DMS 273 (cell line): ENCODE measurements around the gene AKAP10.
"Not testable (repeated sequence)": the region's sequence is repeated elsewhere in the genome, so short reads cannot be mapped to it uniquely, and the experiment has no call there.

Experiments
- DNase-seq: peaks from one replicate; lab custom pipeline; 2025; ENCODE audit not compliant: unreplicated experiment; lab: John Stamatoyannopoulos, UW

Gene AKAP10

GRCh38 chr17:19935169-19935568 lies 42.5 kb downstream of the AKAP10 start:
- no peak for DNase-seq

GRCh38 chr17:19933628-19934027 lies 44.0 kb downstream of the AKAP10 start:
- no peak for DNase-seq

- DNase-seq: no peak
Observed at GRCh38 chr17:19933221-19933620, 44.4 kb downstream of the AKAP10 start.

- no peak for DNase-seq
Observed at GRCh38 chr17:19928299-19928698, 49.3 kb downstream of the AKAP10 start.

- no peak for DNase-seq
Observed at GRCh38 chr17:19915245-19915978, 62.2 kb downstream of the AKAP10 start.

- DNase-seq: no peak
Observed at GRCh38 chr17:19911033-19911432, 66.6 kb downstream of the AKAP10 start.

GRCh38 chr17:19909139-19909538 lies 68.5 kb downstream of the AKAP10 start:
- DNase-seq: no peak

- DNase-seq: no peak
Observed at GRCh38 chr17:19905502-19905901, 72.1 kb downstream of the AKAP10 start.

- no peak for DNase-seq
Observed at GRCh38 chr17:19904924-19905323, 72.7 kb downstream of the AKAP10 start.

- DNase-seq: no peak
Observed at GRCh38 chr17:19904412-19904811, 73.2 kb downstream of the AKAP10 start.

- DNase-seq: no peak
Observed at GRCh38 chr17:19900809-19901208, 76.8 kb downstream of the AKAP10 start.

GRCh38 chr17:19897903-19898302 lies 79.7 kb downstream of the AKAP10 start:
- DNase-seq: peak; percentile 8

- DNase-seq: peak; percentile 71
Observed at GRCh38 chr17:19897090-19897837, 80.4 kb downstream of the AKAP10 start.

- no peak for DNase-seq
Observed at GRCh38 chr17:19896679-19897078, 80.9 kb downstream of the AKAP10 start.

- not testable (repeated sequence) for DNase-seq
Observed at GRCh38 chr17:19890554-19890953, 87.1 kb downstream of the AKAP10 start.

GRCh38 chr17:19890001-19890400 lies 87.6 kb downstream of the AKAP10 start:
- DNase-seq: not testable (repeated sequence)

- no peak for DNase-seq
Observed at GRCh38 chr17:19886116-19886515, 91.5 kb downstream of the AKAP10 start.

GRCh38 chr17:19883537-19884215 lies 94.0 kb downstream of the AKAP10 start:
- DNase-seq: no peak

- no peak for DNase-seq
Observed at GRCh38 chr17:19880393-19880792, 97.2 kb downstream of the AKAP10 start.

- no peak for DNase-seq
Observed at GRCh38 chr17:19877364-19877945, 100.2 kb downstream of the AKAP10 start.

- no peak for DNase-seq
Observed at GRCh38 chr17:19876529-19877161, 101.0 kb downstream of the AKAP10 start.
